ENCODE results near the gene SLC16A6.
"Not testable (repeated sequence)": the region's sequence is repeated elsewhere in the genome, so short reads cannot be mapped to it uniquely, and the experiment has no call there.

DNA sequence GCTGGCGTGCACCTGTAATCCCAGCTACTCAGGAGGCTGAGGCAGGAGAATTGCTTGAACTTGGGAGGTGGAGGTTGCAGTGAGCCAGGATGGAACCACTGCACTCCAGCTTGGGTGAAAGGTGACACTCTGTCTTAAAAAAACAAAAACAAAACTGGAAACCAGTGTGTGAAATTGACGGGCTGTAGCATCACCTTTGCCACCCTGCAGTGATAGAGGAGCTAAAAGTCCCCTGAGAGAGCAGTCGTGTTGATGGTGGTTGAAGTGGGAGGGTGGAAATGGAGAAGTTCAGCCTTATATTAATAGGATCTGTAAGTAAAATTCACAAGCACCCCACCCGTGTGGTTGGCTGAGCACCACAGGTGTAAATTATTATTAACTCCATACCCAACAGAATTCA, 65.9 kb downstream of the SLC16A6 start:
- TF ChIP-seq, protein P1, sequence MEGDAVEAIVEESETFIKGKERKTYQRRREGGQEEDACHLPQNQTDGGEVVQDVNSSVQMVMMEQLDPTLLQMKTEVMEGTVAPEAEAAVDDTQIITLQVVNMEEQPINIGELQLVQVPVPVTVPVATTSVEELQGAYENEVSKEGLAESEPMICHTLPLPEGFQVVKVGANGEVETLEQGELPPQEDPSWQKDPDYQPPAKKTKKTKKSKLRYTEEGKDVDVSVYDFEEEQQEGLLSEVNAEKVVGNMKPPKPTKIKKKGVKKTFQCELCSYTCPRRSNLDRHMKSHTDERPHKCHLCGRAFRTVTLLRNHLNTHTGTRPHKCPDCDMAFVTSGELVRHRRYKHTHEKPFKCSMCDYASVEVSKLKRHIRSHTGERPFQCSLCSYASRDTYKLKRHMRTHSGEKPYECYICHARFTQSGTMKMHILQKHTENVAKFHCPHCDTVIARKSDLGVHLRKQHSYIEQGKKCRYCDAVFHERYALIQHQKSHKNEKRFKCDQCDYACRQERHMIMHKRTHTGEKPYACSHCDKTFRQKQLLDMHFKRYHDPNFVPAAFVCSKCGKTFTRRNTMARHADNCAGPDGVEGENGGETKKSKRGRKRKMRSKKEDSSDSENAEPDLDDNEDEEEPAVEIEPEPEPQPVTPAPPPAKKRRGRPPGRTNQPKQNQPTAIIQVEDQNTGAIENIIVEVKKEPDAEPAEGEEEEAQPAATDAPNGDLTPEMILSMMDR (IDR thresholded peaks at IDR 0.05): not testable (repeated sequence)
- not testable (repeated sequence) for TF ChIP-seq ZFX (IDR thresholded peaks at IDR 0.05; ENCODE audit: borderline replicate concordance)
